Vagina (tissue), 2 donors: Measurements from ENCODE around the gene SECISBP2L. TPM values are rescaled to one million over a fixed set of nuclear protein-coding genes. Genes with fewer than 3 reads are reported as not detected.

Experiments used
- DNase-seq, 2 donors: peaks; one replicate each; pipeline ENCODE4 v3.0.0-alpha.2; 2017; ENCODE audit errors: extremely low spot score in 2 of 2
- H3K27ac ChIP-seq: fragments of 200-600 bp; sonication (generic); one replicate; pipeline ENCODE4 v1.5.1; 2019
- H3K27me3 ChIP-seq: fragments of 200-600 bp; sonication (generic); one replicate; pipeline ENCODE4 v1.5.1; 2019
- H3K36me3 ChIP-seq, 2 donors: fragments of 200-600 bp; sonication (generic); one replicate each; pipeline ENCODE4 v1.5.1; 2017 to 2019
- H3K4me1 ChIP-seq: fragments of 200-600 bp; sonication (generic); one replicate; pipeline ENCODE4 v1.5.1; 2019
- H3K4me3 ChIP-seq, 2 donors: fragments of 200-600 bp; sonication (generic); 1 replicate in 1 of 2; 2 replicates in 1 of 2; pipeline ENCODE4 v1.5.1; 2016 to 2019
- H3K9me3 ChIP-seq: fragments of 200-600 bp; sonication (generic); one replicate; pipeline ENCODE4 v1.5.1; 2019
- CTCF ChIP-seq, 3 experiments: fragments of 450-650 bp in 2 of 3; fragments of 200-600 bp in 1 of 3; sonication (generic) in 1 of 3; IDR thresholded peaks; one replicate each; pipeline ENCODE4 v1.5.1; 2017 to 2019; ENCODE audit warnings: antibody characterized with exemption in 3 of 3, mild to moderate bottlenecking in 2 of 3, moderate library complexity in 2 of 3
- POLR2A ChIP-seq, 2 donors: fragments of 450-650 bp; IDR thresholded peaks; one replicate each; pipeline ENCODE4 v1.6.1; 2017; ENCODE audit warnings: antibody characterized with exemption in 2 of 2, mild to moderate bottlenecking in 2 of 2, moderate library complexity in 2 of 2
- POLR2AphosphoS5 ChIP-seq, 2 donors: sonication (generic); formaldehyde crosslinking; IDR thresholded peaks; one replicate each; pipeline ENCODE4 v1.9.0; 2017; ENCODE audit warnings: antibody characterized with exemption in 2 of 2, mild to moderate bottlenecking in 2 of 2, low read depth in 1 of 2; ENCODE audit not compliant: insufficient read depth in 1 of 2
- intact Hi-C: fragments of 100-400 bp; cut with DNase I; formaldehyde crosslinking; loops from one replicate; pipeline ENCODE4 v1.15.1; 2023
- total RNA-seq: library from RNA; depleted of rRNA; stranded (reverse); fragments of >200 nt; gene quantifications from one replicate; pipeline ENCODE4 v1.2.3, GENCODE V29; 2016

Gene SECISBP2L
- total RNA-seq, 1 donor from 2014 or later, result 24.3 TPM

GRCh38 chr15:49045751-49046219, 461 bp downstream of the SECISBP2L start:
- Histone ChIP-seq H3K27me3 (no peaks in the 10 kb centered on the region), H3K4me3 (peak overlapping the region; percentile 97), H3K9me3 (no peaks in the 10 kb centered on the region), H3K4me1 (peaks cover 54% of the 10 kb centered on the region), H3K36me3 (no peaks in the 10 kb centered on the region), H3K27ac (peak overlapping the region; percentile 91)
- DNase-seq, result no peak
- intact Hi-C loops, result no loop called here
- TF ChIP-seq POLR2A (IDR thresholded peaks at IDR 0.05) (no peak), POLR2AphosphoS5 (IDR thresholded peaks at IDR 0.05; ENCODE audit: insufficient read depth in 1 of 2, low read depth in 1 of 2) (no peak), CTCF (IDR thresholded peaks at IDR 0.05) (no peak)

GRCh38 chr15:49044766-49045606, 1.3 kb downstream of the SECISBP2L start:
- no peaks in the 10 kb centered on the region for H3K9me3 ChIP-seq
- intact Hi-C loops, result no loop called here
- peak overlapping the region; percentile 91 for H3K27ac ChIP-seq
- no peak for TF ChIP-seq CTCF (IDR thresholded peaks at IDR 0.05)
- no peak for TF ChIP-seq POLR2AphosphoS5 (IDR thresholded peaks at IDR 0.05; ENCODE audit: insufficient read depth in 1 of 2, low read depth in 1 of 2)
- TF ChIP-seq POLR2A (IDR thresholded peaks at IDR 0.05), result no peak
- H3K4me3 ChIP-seq, result peak overlapping the region; percentile 97
- H3K27me3 ChIP-seq, result no peaks in the 10 kb centered on the region
- no peaks in the 10 kb centered on the region for H3K36me3 ChIP-seq
- no peak for DNase-seq
- H3K4me1 ChIP-seq, result peaks cover 54% of the 10 kb centered on the region

- no peaks in the 10 kb centered on the region for H3K9me3 ChIP-seq
- no peak overlapping the region for H3K27ac ChIP-seq
- no peak for DNase-seq
- H3K36me3 ChIP-seq, result no peaks in the 10 kb centered on the region
- intact Hi-C loops, result no loop called here
- peak overlapping the region; percentile 97 for H3K4me3 ChIP-seq
- H3K27me3 ChIP-seq, result no peaks in the 10 kb centered on the region
- peaks cover 58% of the 10 kb centered on the region for H3K4me1 ChIP-seq
- no peak for TF ChIP-seq CTCF (IDR thresholded peaks at IDR 0.05)
- TF ChIP-seq POLR2AphosphoS5 (IDR thresholded peaks at IDR 0.05; ENCODE audit: insufficient read depth in 1 of 2, low read depth in 1 of 2), result no peak
These were observed 2.2 kb downstream of the SECISBP2L start for GRCh38 chr15:49044002-49044401.

GRCh38 chr15:49042165-49042564, 4.1 kb downstream of the SECISBP2L start:
- intact Hi-C loops, result no loop called here
- TF ChIP-seq POLR2A (IDR thresholded peaks at IDR 0.05) (no peak), CTCF (IDR thresholded peaks at IDR 0.05) (no peak), POLR2AphosphoS5 (IDR thresholded peaks at IDR 0.05; ENCODE audit: insufficient read depth in 1 of 2, low read depth in 1 of 2) (no peak)
- H3K4me1 ChIP-seq, result peaks cover 73% of the 10 kb centered on the region

GRCh38 chr15:49041426-49041825, 4.8 kb downstream of the SECISBP2L start:
- Histone ChIP-seq H3K27ac (no peak overlapping the region), H3K4me1 (peaks cover 72% of the 10 kb centered on the region), H3K4me3 (no peak overlapping the region), H3K27me3 (no peaks in the 10 kb centered on the region), H3K36me3 (no peaks in the 10 kb centered on the region), H3K9me3 (no peaks in the 10 kb centered on the region)
- intact Hi-C loops, result no loop called here
- no peak for TF ChIP-seq CTCF (IDR thresholded peaks at IDR 0.05)
- no peak for TF ChIP-seq POLR2AphosphoS5 (IDR thresholded peaks at IDR 0.05; ENCODE audit: insufficient read depth in 1 of 2, low read depth in 1 of 2)
- no peak for TF ChIP-seq POLR2A (IDR thresholded peaks at IDR 0.05)
- no peak for DNase-seq

More at GRCh38 chr15:49042165-49042564, 4.1 kb downstream of the SECISBP2L start:
- Histone ChIP-seq H3K27ac (no peak overlapping the region), H3K4me3 (no peak overlapping the region), H3K27me3 (no peaks in the 10 kb centered on the region), H3K36me3 (no peaks in the 10 kb centered on the region), H3K9me3 (no peaks in the 10 kb centered on the region)
- DNase-seq, result no peak
